Natural killer cell (primary cell): ENCODE measurements around the gene LRRC31. TPM values are rescaled to one million over a fixed set of nuclear protein-coding genes. Genes with fewer than 3 reads are reported as not detected.

ENCODE experiments used
- ATAC-seq, 3 donors: fragments of 150-1000 bp in 2 of 3; fragments of 200-7000 bp in 1 of 3; cut with Tn5 transposase; 1 replicate in 1 of 3; 2 replicates in 2 of 3; pipeline ENCODE4 v1.10.0; 2021; ENCODE audit warnings: mild to moderate bottlenecking in 2 of 3, moderate library complexity in 2 of 3
- DNase-seq, 2 donors: peaks; one replicate each; pipeline versions ENCODE4 v3.0.0 to v3.0.0-alpha.2; 2013 to 2021; ENCODE audit warnings: mixed read lengths in 1 of 2
- H3K27ac ChIP-seq: one replicate; pipeline ENCODE4 v1.5.1; 2013; ENCODE audit warnings: mild to moderate bottlenecking, low read length
- H3K27me3 ChIP-seq: one replicate; pipeline ENCODE4 v1.6.1; 2013; ENCODE audit warnings: low read length; ENCODE audit not compliant: control insufficient read depth, insufficient read depth
- H3K36me3 ChIP-seq: one replicate; pipeline ENCODE4 v1.6.1; 2013; ENCODE audit warnings: low read length; ENCODE audit not compliant: control insufficient read depth, insufficient read depth
- H3K4me1 ChIP-seq: one replicate; pipeline ENCODE4 v1.6.1; 2013; ENCODE audit warnings: low read length; ENCODE audit not compliant: control insufficient read depth, insufficient read depth
- H3K4me3 ChIP-seq: one replicate; pipeline ENCODE4 v1.5.1; 2013; ENCODE audit warnings: low read length
- H3K9me3 ChIP-seq: one replicate; pipeline ENCODE4 v1.6.1; 2013; ENCODE audit warnings: low read length; ENCODE audit not compliant: control insufficient read depth, insufficient read depth
- H3K27ac Mint-ChIP-seq, 2 donors: one replicate each; pipeline ENCODE4 v1.8.0; 2022; ENCODE audit warnings: mild to moderate bottlenecking in 2 of 2, mixed read lengths in 2 of 2, moderate library complexity in 1 of 2
- H3K27me3 Mint-ChIP-seq, 2 donors: one replicate each; pipeline ENCODE4 v1.8.0; 2022; ENCODE audit warnings: low read depth in 2 of 2, mixed read lengths in 2 of 2
- H3K36me3 Mint-ChIP-seq: one replicate; pipeline ENCODE4 v1.8.0; 2022; ENCODE audit warnings: mixed read lengths
- H3K4me1 Mint-ChIP-seq, 2 donors: one replicate each; pipeline ENCODE4 v1.8.0; 2022; ENCODE audit warnings: mixed read lengths in 2 of 2
- H3K4me3 Mint-ChIP-seq: one replicate; pipeline ENCODE4 v1.8.0; 2022; ENCODE audit warnings: mild to moderate bottlenecking, moderate library complexity, mixed read lengths
- H3K9me3 Mint-ChIP-seq, 2 donors: one replicate each; pipeline ENCODE4 v1.8.0; 2022; ENCODE audit warnings: mixed read lengths in 2 of 2
- CTCF ChIP-seq: fragments of 200-600 bp; IDR thresholded peaks from one replicate; pipeline ENCODE4 v1.8.0; 2022; ENCODE audit warnings: antibody characterized with exemption
- WGBS: methylation state at CpG from one replicate; pipeline ENCODE4 v1.1.7; 2013; ENCODE audit warnings: missing lambda C conversion rate; ENCODE audit not compliant: insufficient coverage; 5-methylcytosine and 5-hydroxymethylcytosine counted together
- intact Hi-C: fragments of 100-400 bp; cut with micrococcal nuclease; formaldehyde crosslinking; loops from one replicate; pipeline ENCODE4 v1.14.2; 2022
- total RNA-seq, 4 donors: library from RNA; stranded (reverse); fragments of 120-200 nt in 1 of 4; gene quantifications; one replicate each; pipeline versions ENCODE4 v1.2.3 to v1.2.4, GENCODE V29; 2013 to 2022

Gene LRRC31
- total RNA-seq, 3 donors from 2014 or later (not counting 1 experiment from before 2014, with no cell fraction given), result not detected

DNA sequence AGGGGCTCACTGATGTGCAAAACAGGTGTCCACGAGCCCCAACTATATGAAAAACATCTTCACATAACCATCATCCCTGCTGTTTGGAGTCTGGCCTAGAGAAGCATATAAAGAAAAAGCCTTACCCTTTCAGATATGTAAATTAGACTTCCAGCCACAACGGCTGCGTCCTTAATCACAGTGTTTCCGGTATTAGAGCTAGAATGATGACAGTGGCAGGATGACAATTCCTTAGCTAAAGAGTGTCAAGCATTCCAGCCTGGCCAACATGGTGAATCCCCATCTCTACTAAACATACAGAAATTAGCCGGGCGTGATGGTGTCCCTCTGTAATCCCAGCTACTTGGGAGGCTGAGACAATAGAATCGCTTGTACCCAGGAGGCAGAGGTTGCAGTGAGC, 22.2 kb upstream of the LRRC31 start:
- Mint-ChIP-seq H3K4me3 (no peak overlapping the region), H3K27ac (no peak overlapping the region), H3K9me3 (no peaks in the 10 kb centered on the region), H3K4me1 (no peaks in the 10 kb centered on the region), H3K27me3 (peaks cover 0 to 2% of the 10 kb centered on the region in 2 donors), H3K36me3 (no peaks in the 10 kb centered on the region)
- no peak overlapping the region for H3K4me3 ChIP-seq
- intact Hi-C loops, result no loop called here
- TF ChIP-seq CTCF, result no peak
- no peaks in the 10 kb centered on the region for H3K27me3 ChIP-seq
- WGBS, result 90% methylated on average over 7 of the region's 7 CpGs
- H3K9me3 ChIP-seq, result no peaks in the 10 kb centered on the region
- H3K36me3 ChIP-seq, result no peaks in the 10 kb centered on the region
- H3K27ac ChIP-seq, result no peak overlapping the region
- no peaks in the 10 kb centered on the region for H3K4me1 ChIP-seq
- DNase-seq, result no peak
- no peak for ATAC-seq

DNA sequence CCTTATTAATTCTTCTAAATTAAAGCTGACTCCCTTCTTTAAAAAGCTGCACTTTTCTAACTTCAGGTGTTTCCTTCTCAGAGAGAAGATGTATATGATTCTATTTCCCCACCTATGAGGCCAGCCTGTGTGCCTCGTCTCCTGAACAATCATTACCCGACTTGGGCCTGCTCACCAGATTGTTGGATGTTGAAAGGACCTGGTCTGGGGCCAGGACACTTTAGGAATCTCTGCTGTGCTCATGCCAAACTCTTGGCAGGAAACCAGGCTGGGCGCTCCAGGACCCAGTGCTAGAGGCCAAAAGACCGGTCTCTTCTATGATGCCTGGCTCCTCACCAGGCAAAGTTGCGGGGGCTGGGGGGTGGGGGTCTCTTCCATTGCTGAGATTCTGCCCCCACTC, 16.9 kb upstream of the LRRC31 start:
- Histone ChIP-seq H3K36me3 (no peaks in the 10 kb centered on the region), H3K9me3 (no peaks in the 10 kb centered on the region), H3K4me3 (no peak overlapping the region), H3K4me1 (no peaks in the 10 kb centered on the region), H3K27ac (no peak overlapping the region), H3K27me3 (no peaks in the 10 kb centered on the region)
- Mint-ChIP-seq H3K27me3 (peaks cover 2 to 11% of the 10 kb centered on the region in 2 donors), H3K4me3 (no peak overlapping the region), H3K4me1 (no peaks in the 10 kb centered on the region), H3K27ac (no peak overlapping the region), H3K9me3 (no peaks in the 10 kb centered on the region), H3K36me3 (no peaks in the 10 kb centered on the region)
- intact Hi-C loops, result no loop called here
- ATAC-seq, result no peak
- WGBS, result 90% methylated on average over 5 of the region's 5 CpGs
- DNase-seq, result no peak
- no peak for TF ChIP-seq CTCF

GRCh38 chr3:169880576-169881250, 11.0 kb upstream of the LRRC31 start:
- ATAC-seq, result no peak
- WGBS, result 86% methylated on average over 3 of the region's 4 CpGs

More at GRCh38 chr3:169880576-169881250, 11.0 kb upstream of the LRRC31 start:
- Histone ChIP-seq H3K4me3 (no peak overlapping the region), H3K4me1 (no peaks in the 10 kb centered on the region), H3K36me3 (no peaks in the 10 kb centered on the region), H3K9me3 (no peaks in the 10 kb centered on the region), H3K27ac (no peak overlapping the region), H3K27me3 (no peaks in the 10 kb centered on the region)
- intact Hi-C loops, result no loop called here
- peaks cover 2 to 13% of the 10 kb centered on the region in 2 donors for H3K27me3 Mint-ChIP-seq
- no peak for DNase-seq
- no peaks in the 10 kb centered on the region for H3K4me1 Mint-ChIP-seq
- H3K36me3 Mint-ChIP-seq, result no peaks in the 10 kb centered on the region
- H3K9me3 Mint-ChIP-seq, result no peaks in the 10 kb centered on the region
- H3K4me3 Mint-ChIP-seq, result no peak overlapping the region
- H3K27ac Mint-ChIP-seq, result no peak overlapping the region
- TF ChIP-seq CTCF, result no peak
